K562 (cell line): ENCODE data around the gene POU3F1. TPM values are rescaled to one million over a fixed set of nuclear protein-coding genes. Genes with fewer than 3 reads are reported as not detected.

Experiments used
- ATAC-seq: fragments of 200-7000 bp; cut with Tn5 transposase; 3 replicates; pipeline ENCODE4 v1.9.1; 2020; ENCODE audit warnings: moderate library complexity
- BruUV-seq: library from RNA; stranded (reverse); fragments of 400-500 nt; replicated peaks from 2 replicates; lab custom pipeline; 2021; lab: Mats Ljungman, UMichigan
- CTCF ChIA-PET: fragments of 300-600 bp; formaldehyde crosslinking; extraction: SDS; loops from one replicate; lab custom pipeline; 2021; ENCODE audit warnings: low intra/inter-chr PET ratio; lab: Yijun Ruan, JAX
- POLR2A ChIA-PET: fragments of 300-600, 350-650 bp; sonication (Branson Sonifier 250); formaldehyde crosslinking; extraction: SDS; loops from one replicate; lab custom pipeline; 2021; ENCODE audit warnings: antibody characterized with exemption, inconsistent platforms; lab: Yijun Ruan, JAX
- DNase-seq, 4 experiments: peaks; one replicate each; pipeline versions ENCODE4 v3.0.0 to v3.0.0-alpha.2; 2011 to 2018; ENCODE audit warnings: low spot score in 3 of 4, mixed read lengths in 3 of 4; ENCODE audit errors: extremely low read depth in 1 of 4
- FAIRE-seq: peaks from 2 replicates; lab custom pipeline; 2011; peaks lifted over from hg19 to GRCh38; lab: Jason Lieb, UNC
- H2AFZ ChIP-seq: 2 replicates; pipeline ENCODE4 v1.6.0; 2011; ENCODE audit warnings: low read depth, low read length, control low read depth, inconsistent platforms
- H3K27ac ChIP-seq: fragments of 200-600 bp; 3 replicates; pipeline ENCODE4 v1.8.0; 2011; ENCODE audit warnings: low read depth, mild to moderate bottlenecking, control low read depth, inconsistent platforms, low read length, moderate library complexity, mixed read lengths; ENCODE audit errors: extremely low read depth
- H3K27me3 ChIP-seq, 2 experiments: fragments of 300-600 bp in 1 of 2; 2 replicates in 1 of 2; 3 replicates in 1 of 2; pipeline versions ENCODE4 v1.6.0 to v1.8.0; 2011; ENCODE audit warnings: inconsistent platforms in 2 of 2, low read length in 2 of 2, mild to moderate bottlenecking in 1 of 2, mixed read lengths in 1 of 2, moderate library complexity in 1 of 2; ENCODE audit not compliant: control insufficient read depth in 2 of 2, insufficient read depth in 2 of 2
- H3K36me3 ChIP-seq: fragments of 300-600 bp; 3 replicates; pipeline ENCODE4 v1.8.0; 2011; ENCODE audit warnings: mild to moderate bottlenecking, low read length, inconsistent platforms; ENCODE audit not compliant: control insufficient read depth, insufficient read depth
- H3K4me1 ChIP-seq, 2 experiments: fragments of 200-600 bp in 1 of 2; replicated peaks in 1 of 2; 2 replicates in 1 of 2; 3 replicates in 1 of 2; pipeline versions ENCODE4 v1.5.1 to v1.8.0; 2011; ENCODE audit warnings: inconsistent platforms in 2 of 2, low read length in 2 of 2, mild to moderate bottlenecking in 1 of 2, mixed read lengths in 1 of 2, moderate library complexity in 1 of 2; ENCODE audit not compliant: control insufficient read depth in 2 of 2, insufficient read depth in 2 of 2
- H3K4me2 ChIP-seq: 2 replicates; pipeline ENCODE4 v1.6.1; 2011; ENCODE audit warnings: low read length, control low read depth, inconsistent platforms, mixed read lengths; ENCODE audit not compliant: insufficient read depth
- H3K4me3 ChIP-seq: fragments of 200-600 bp; sonication (generic), shearing (Covaris generic); 2 replicates; pipeline ENCODE4 v1.5.1; 2016; ENCODE audit warnings: control low read depth, inconsistent platforms
- H3K79me2 ChIP-seq: fragments of 200-600 bp; 3 replicates; pipeline ENCODE4 v1.8.0; 2011; ENCODE audit warnings: low read length, inconsistent platforms; ENCODE audit not compliant: control insufficient read depth, insufficient read depth
- H3K9ac ChIP-seq, 2 experiments: 2 replicates each; pipeline versions ENCODE4 v1.6.0 to v1.6.1; 2011; ENCODE audit warnings: low read depth in 2 of 2, low read length in 2 of 2, control low read depth in 1 of 2, inconsistent platforms in 1 of 2, mild to moderate bottlenecking in 1 of 2, mixed read lengths in 1 of 2; ENCODE audit not compliant: insufficient read depth in 1 of 2
- H3K9me1 ChIP-seq: one replicate; pipeline ENCODE4 v1.6.0; 2011; ENCODE audit warnings: inconsistent platforms, mild to moderate bottlenecking, low read length, moderate library complexity; ENCODE audit not compliant: control insufficient read depth, insufficient read depth
- H3K9me3 ChIP-seq: replicated peaks from 2 replicates; pipeline ENCODE4 v1.5.1; 2011; ENCODE audit warnings: low read depth, low read length, inconsistent platforms; ENCODE audit not compliant: control insufficient read depth, insufficient read depth
- H4K20me1 ChIP-seq: replicated peaks from 2 replicates; pipeline ENCODE4 v1.6.1; 2011; ENCODE audit warnings: low read length, inconsistent platforms, mixed read lengths; ENCODE audit not compliant: control insufficient read depth, insufficient read depth
- ADNP ChIP-seq: fragments of 200-800 bp; sonication (Bioruptor generic); IDR thresholded peaks from 2 replicates; pipeline ENCODE4 v1.6.1; 2016; ENCODE audit warnings: missing genetic modification characterization, missing compliant biosample characterization
- BDP1 ChIP-seq: IDR thresholded peaks from 3 replicates; pipeline ENCODE4 v1.6.1; 2011; ENCODE audit not compliant: insufficient read length, insufficient read depth
- CBX3 ChIP-seq, 2 experiments: IDR thresholded peaks; 1 replicate in 1 of 2; 2 replicates in 1 of 2; pipeline ENCODE4 v1.6.1; 2012; ENCODE audit warnings: inconsistent platforms in 2 of 2, low read length in 2 of 2, borderline replicate concordance in 1 of 2, control low read depth in 1 of 2
- CC2D1A ChIP-seq: fragments of 450-650 bp; IDR thresholded peaks from 2 replicates; pipeline ENCODE4 v1.6.1; 2017; ENCODE audit warnings: mild to moderate bottlenecking
- CSDE1 ChIP-seq, 2 experiments: fragments of 450-650 bp; IDR thresholded peaks; 2 replicates each; pipeline ENCODE4 v1.6.1; 2016; ENCODE audit warnings: mild to moderate bottlenecking in 1 of 2
- ELK1 ChIP-seq: sonication (generic); formaldehyde crosslinking; IDR thresholded peaks from 2 replicates; pipeline ENCODE4 v1.8.1; 2022; ENCODE audit warnings: missing genetic modification reagents
- HOMEZ ChIP-seq: fragments of 250-450 bp; sonication (Bioruptor Pico); IDR thresholded peaks from 2 replicates; pipeline ENCODE4 v1.4.0; 2020; ENCODE audit warnings: mild to moderate bottlenecking, moderate library complexity
- MIER1 ChIP-seq: fragments of 450-650 bp; IDR thresholded peaks from 2 replicates; pipeline ENCODE4 v1.6.1; 2016; ENCODE audit warnings: antibody characterized with exemption, mild to moderate bottlenecking, low read depth
- NELFE ChIP-seq: IDR thresholded peaks from 2 replicates; pipeline ENCODE4 v1.6.1; 2011; ENCODE audit warnings: mild to moderate bottlenecking; ENCODE audit not compliant: insufficient read depth, insufficient read length
- YBX1 ChIP-seq: fragments of 450-650 bp; IDR thresholded peaks from 2 replicates; pipeline ENCODE4 v1.7.1; 2016; ENCODE audit warnings: mild to moderate bottlenecking
- ZNF23 ChIP-seq: fragments of 250-450 bp; sonication (Bioruptor Pico); IDR thresholded peaks from 2 replicates; pipeline ENCODE4 v1.4.0; 2020; ENCODE audit warnings: mild to moderate bottlenecking
- ZNF436 ChIP-seq: fragments of 250-450, 450-650 bp; sonication (Bioruptor Pico); formaldehyde crosslinking; IDR thresholded peaks from 2 replicates; pipeline ENCODE4 v1.7.0; 2020; ENCODE audit warnings: mild to moderate bottlenecking
- ZNF507 ChIP-seq: conservative IDR thresholded peaks from 2 replicates; pipeline ENCODE4 v1.6.1; 2017; ENCODE audit warnings: missing genetic modification characterization, missing compliant biosample characterization
- WGBS: fragments of 100-300 bp; shearing (Covaris generic); methylation state at CpG from one replicate; pipeline ENCODE4 v1.1.6; 2016; ENCODE audit warnings: low coverage, mixed read lengths; ENCODE audit not compliant: insufficient coverage; ENCODE audit errors: missing lambda C conversion rate; 5-methylcytosine and 5-hydroxymethylcytosine counted together
- in situ Hi-C: fragments of 300-500 bp; cut with MboI; formaldehyde crosslinking; loops from 4 replicates; pipeline ENCODE4 v1.15.0; 2018; ENCODE audit warnings: inconsistent platforms, mixed read lengths
- intact Hi-C: fragments of 100-400 bp; cut with micrococcal nuclease; formaldehyde crosslinking; loops from 2 replicates; pipeline ENCODE4 v1.14.2; 2022
- polyA plus RNA-seq, 8 experiments: library from polyadenylated mRNA; depleted of rRNA in 4 of 8; stranded (reverse) in 5 of 8; unstranded in 3 of 8; fragments of >200 nt; fragmentation: Nextera tagmentation in 2 of 8; fragmentation: Illumina TruSeq in 1 of 8; extraction: Ambion mirVana in 2 of 8; extraction: Trizol in 1 of 8; gene quantifications; 2 replicates each; pipeline versions ENCODE4 v1.2.1 to v1.2.3, GENCODE V29; 2011 to 2014; ENCODE audit warnings: inconsistent platforms in 1 of 8, missing spikeins in 1 of 8
- total RNA-seq, 7 experiments: library from RNA; depleted of rRNA in 6 of 7; stranded (reverse); fragments of >200 nt in 6 of 7; fragmentation: Illumina TruSeq in 2 of 7; extraction: Trizol in 2 of 7; gene quantifications; 2 replicates each; pipeline versions ENCODE4 v1.2.1 to v1.2.3, GENCODE V29; 2011 to 2021; ENCODE audit warnings: low replicate concordance in 1 of 7

Gene POU3F1
- total and polyA plus RNA-seq, 9 of the 15 experiments (the other 6 are each of a cell fraction or from before 2014, with no cell fraction given): 0.09 TPM; not detected in 8

- POLR2A ChIA-PET: interaction anchor here (0.7 to 1.4 kb wide), 3 partner anchors 8 to 475 kb away, joined by 3 to 7 read pairs (median 4); no protein-coding TSS in a partner anchor
- no peak overlapping the region for H3K27ac ChIP-seq
- 48% methylated on average over 13 of the region's 13 CpGs for WGBS
- CTCF ChIA-PET: no interaction called here
- FAIRE-seq: no peak
- peaks cover 15 to 22% of the 10 kb centered on the region in 2 experiments for H3K4me1 ChIP-seq
- H3K9me1 ChIP-seq: no peaks in the 10 kb centered on the region
- H3K36me3 ChIP-seq: no peaks in the 10 kb centered on the region
- TF ChIP-seq ADNP (tag) (no peak), HOMEZ (CRISPR knock-in tag) (no peak), ZNF507 (no peak), YBX1 (no peak), ZNF436 (CRISPR knock-in tag) (no peak), CSDE1 (IDR thresholded peaks at IDR 0.05) (no peak), ELK1 (CRISPR knock-in tag) (no peak), ZNF23 (CRISPR knock-in tag) (no peak), MIER1 (no peak), CBX3 (IDR thresholded peaks at IDR 0.05; ENCODE audit: borderline replicate concordance in 1 of 2, low read length in 2 of 2) (no peak), CC2D1A (no peak), NELFE (no peak), BDP1 (no peak)
- TF ChIP-seq, all 486 proteins: peak for 0
- H4K20me1 ChIP-seq: peaks cover 6% of the 10 kb centered on the region
- no peak overlapping the region for H2AFZ ChIP-seq
- intact Hi-C loops (loop anchor here (5.0 to 10.0 kb wide), 4 partner anchors 37 to 802 kb away; no protein-coding TSS in a partner anchor), in situ Hi-C loops (loop anchor here (25.0 kb wide), 1 partner anchor 552 kb away; no protein-coding TSS in a partner anchor)
- ATAC-seq (no peak), DNase-seq (no peak)
- no peak overlapping the region for H3K4me3 ChIP-seq
- H3K9me3 ChIP-seq: no peaks in the 10 kb centered on the region
- H3K9ac ChIP-seq: 0 out of 4 replicates have a peak overlapping the region, but pooled peaks of 1 of the 2 experiments have one; percentile 7
- BruUV-seq: no TSS peak
- no peaks in the 10 kb centered on the region for H3K79me2 ChIP-seq
- H3K4me2 ChIP-seq: no peak overlapping the region
- H3K27me3 ChIP-seq: peaks cover 3 to 11% of the 10 kb centered on the region in 2 experiments; a peak in 1 of 5 replicates
These were observed 11.7 kb downstream of the POU3F1 start for GRCh38 chr1:38034871-38035270.
